WERI-Rb-1 (cell line): ENCODE results near the gene KRTAP6-1.

Experiments
- DNase-seq: peaks from one replicate; pipeline ENCODE4 v3.0.0-alpha.2; 2020
- H3K27ac ChIP-seq: fragments of 250-450 bp; sonication (Bioruptor Pico); 2 replicates; pipeline ENCODE4 v1.5.1; 2020; ENCODE audit warnings: mild to moderate bottlenecking, moderate library complexity
- H3K27me3 ChIP-seq: fragments of 250-450 bp; sonication (Bioruptor Pico); 2 replicates; pipeline ENCODE4 v1.5.1; 2021; ENCODE audit warnings: mild to moderate bottlenecking, low read depth, moderate library complexity; ENCODE audit not compliant: insufficient read depth, severe bottlenecking
- H3K36me3 ChIP-seq: fragments of 250-450 bp; sonication (Bioruptor Pico); 2 replicates; pipeline ENCODE4 v1.5.1; 2020; ENCODE audit warnings: mild to moderate bottlenecking, moderate library complexity
- H3K4me3 ChIP-seq: 2 replicates; pipeline ENCODE4 v1.5.1; 2011; ENCODE audit warnings: low read depth, mild to moderate bottlenecking, control low read depth, low read length
- H3K9me3 ChIP-seq: fragments of 250-450 bp; sonication (Bioruptor Pico); 2 replicates; pipeline ENCODE4 v1.5.1; 2021; ENCODE audit warnings: mild to moderate bottlenecking, moderate library complexity; ENCODE audit not compliant: severe bottlenecking
- TF ChIP-seq, protein P1 (sequence below): IDR thresholded peaks from 2 replicates; pipeline ENCODE4 v1.5.1; 2011; ENCODE audit warnings: low read depth, mild to moderate bottlenecking, control low read depth, inconsistent platforms, low read length

Gene KRTAP6-1

DNA sequence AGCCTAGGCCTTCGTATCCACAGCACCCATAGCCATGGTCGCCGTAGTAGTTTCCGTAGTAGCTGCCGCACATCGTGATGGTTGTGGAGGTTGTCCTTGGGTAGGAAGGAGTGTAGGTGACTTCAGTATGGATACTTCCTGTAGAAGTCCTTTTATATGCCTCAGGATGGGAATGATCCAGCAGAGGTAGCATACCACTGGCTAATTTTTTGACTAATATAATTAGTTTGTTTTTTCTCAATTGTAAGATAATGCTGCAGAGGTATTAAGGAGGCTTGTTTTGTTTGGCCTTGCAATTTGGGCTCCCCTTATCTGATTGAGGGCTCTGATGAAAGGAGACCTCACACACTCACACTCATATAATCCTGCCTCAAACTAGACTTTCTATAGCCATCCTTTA, 14.9 kb downstream of the KRTAP6-1 start, which contains the start of gene KRTAP6-2:
Gene KRTAP6-2 (minus strand): TSS at position 101 of the 400 bp plus-strand sequence. CDS start 28 bp downstream, at position 73.
- H3K9me3 ChIP-seq: no peaks in the 10 kb centered on the region
- H3K27me3 ChIP-seq: peaks cover 72% of the 10 kb centered on the region
- H3K27ac ChIP-seq: no peak within 1 kb of the TSS
- no peak for DNase-seq
- TF ChIP-seq, protein P1, sequence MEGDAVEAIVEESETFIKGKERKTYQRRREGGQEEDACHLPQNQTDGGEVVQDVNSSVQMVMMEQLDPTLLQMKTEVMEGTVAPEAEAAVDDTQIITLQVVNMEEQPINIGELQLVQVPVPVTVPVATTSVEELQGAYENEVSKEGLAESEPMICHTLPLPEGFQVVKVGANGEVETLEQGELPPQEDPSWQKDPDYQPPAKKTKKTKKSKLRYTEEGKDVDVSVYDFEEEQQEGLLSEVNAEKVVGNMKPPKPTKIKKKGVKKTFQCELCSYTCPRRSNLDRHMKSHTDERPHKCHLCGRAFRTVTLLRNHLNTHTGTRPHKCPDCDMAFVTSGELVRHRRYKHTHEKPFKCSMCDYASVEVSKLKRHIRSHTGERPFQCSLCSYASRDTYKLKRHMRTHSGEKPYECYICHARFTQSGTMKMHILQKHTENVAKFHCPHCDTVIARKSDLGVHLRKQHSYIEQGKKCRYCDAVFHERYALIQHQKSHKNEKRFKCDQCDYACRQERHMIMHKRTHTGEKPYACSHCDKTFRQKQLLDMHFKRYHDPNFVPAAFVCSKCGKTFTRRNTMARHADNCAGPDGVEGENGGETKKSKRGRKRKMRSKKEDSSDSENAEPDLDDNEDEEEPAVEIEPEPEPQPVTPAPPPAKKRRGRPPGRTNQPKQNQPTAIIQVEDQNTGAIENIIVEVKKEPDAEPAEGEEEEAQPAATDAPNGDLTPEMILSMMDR: no peak
- H3K4me3 ChIP-seq: no peak within 1 kb of the TSS
- no peaks in the 10 kb centered on the region for H3K36me3 ChIP-seq

DNA sequence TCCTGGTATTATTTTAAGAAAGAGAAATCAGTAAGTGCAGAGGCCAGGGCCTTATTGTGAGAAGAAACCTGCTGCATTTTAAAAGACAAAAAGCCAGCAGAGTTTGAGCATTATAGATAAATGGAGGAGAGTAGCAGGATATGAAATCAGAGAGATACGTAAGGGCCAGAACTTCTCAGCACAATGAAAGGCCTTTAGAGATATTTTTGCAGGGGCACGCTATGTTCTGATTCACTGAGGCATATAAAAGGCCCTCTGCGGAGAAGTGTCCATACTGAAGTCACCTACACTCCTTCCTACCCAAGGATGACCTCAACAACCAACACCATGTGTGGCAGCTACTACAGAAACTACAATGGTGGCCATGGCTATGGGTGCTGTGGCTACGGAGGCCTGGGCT, 21.6 kb downstream of the KRTAP6-1 start, which contains the start of gene KRTAP6-3:
Gene KRTAP6-3 (plus strand): TSS at position 301 of the 400 bp plus-strand sequence. CDS start 6 bp downstream, at position 307.
- H3K9me3 ChIP-seq: no peaks in the 10 kb centered on the region
- no peak for DNase-seq
- TF ChIP-seq, protein P1: no peak
- no peak within 1 kb of the TSS for H3K4me3 ChIP-seq
- H3K27ac ChIP-seq: no peak within 1 kb of the TSS
- no peaks in the 10 kb centered on the region for H3K36me3 ChIP-seq
- peaks cover 52% of the 10 kb centered on the region for H3K27me3 ChIP-seq

DNA sequence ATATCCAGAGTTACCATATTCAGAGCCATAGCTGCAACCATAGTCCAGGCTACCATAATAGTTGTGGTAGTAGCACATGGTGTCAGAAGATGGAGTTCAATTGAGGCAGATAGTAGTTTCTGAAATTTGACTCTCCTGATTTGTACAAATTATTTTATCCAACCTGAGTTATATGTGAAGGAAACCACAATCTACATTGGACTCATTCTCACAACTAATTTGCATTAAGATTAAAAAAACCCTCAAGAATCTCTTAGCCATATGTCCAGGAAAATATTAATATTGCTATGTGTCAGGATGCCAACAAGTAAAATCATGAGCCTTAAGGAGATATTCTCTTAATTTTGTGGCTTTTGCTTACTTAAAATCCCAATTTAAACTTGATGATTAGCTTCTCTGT, 23.4 kb downstream of the KRTAP6-1 start, which contains the start of gene KRTAP22-2:
Gene KRTAP22-2 (minus strand): TSS at position 101 of the 400 bp plus-strand sequence.
- Histone ChIP-seq H3K4me3 (no peak within 1 kb of the TSS), H3K27ac (no peak within 1 kb of the TSS), H3K27me3 (peaks cover 49% of the 10 kb centered on the region), H3K9me3 (no peaks in the 10 kb centered on the region), H3K36me3 (no peaks in the 10 kb centered on the region)
- no peak for DNase-seq
- TF ChIP-seq, protein P1: no peak

DNA sequence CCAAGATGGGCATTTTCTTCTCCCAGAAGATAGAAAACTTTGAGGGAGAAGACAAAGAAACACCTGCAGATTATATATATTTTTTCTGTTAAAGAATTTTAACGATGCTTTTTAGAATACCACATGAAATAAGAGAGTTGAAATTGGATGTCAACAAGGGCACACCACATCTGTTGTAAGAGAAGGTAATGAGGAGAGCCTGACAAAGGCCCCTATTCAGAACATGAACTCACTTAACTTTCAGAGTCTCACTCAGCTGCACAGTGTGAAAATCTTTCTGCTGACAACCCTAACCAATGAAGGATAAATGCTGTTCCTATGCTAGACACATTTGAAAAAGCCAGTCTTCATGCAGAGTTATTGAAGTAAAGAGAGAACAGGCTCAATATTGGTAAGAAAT, 30.9 kb downstream of the KRTAP6-1 start:
- Histone ChIP-seq H3K4me3 (no peak overlapping the region), H3K27me3 (peaks cover 80% of the 10 kb centered on the region), H3K36me3 (no peaks in the 10 kb centered on the region), H3K9me3 (no peaks in the 10 kb centered on the region), H3K27ac (no peak overlapping the region)
- DNase-seq: no peak
- TF ChIP-seq, protein P1: no peak

DNA sequence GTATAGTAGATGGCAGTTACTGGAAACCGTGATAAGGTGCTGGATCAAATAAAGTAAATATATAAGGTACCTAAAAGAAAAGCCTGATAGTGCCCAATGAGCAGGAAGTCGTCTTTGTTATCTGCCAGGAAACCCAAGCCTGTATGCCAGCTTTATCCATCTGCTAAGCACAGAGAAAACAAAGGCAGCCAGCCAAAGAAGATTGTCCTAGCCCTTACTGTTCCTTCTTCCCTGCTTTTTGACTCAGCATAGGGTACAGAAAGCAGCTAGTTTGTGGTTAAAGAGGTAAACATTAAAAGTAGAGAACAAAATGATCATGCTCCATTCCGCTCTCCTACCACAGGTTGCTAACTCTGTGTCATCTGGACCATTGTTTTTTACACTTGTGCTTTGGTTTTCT, 33.6 kb downstream of the KRTAP6-1 start:
- DNase-seq: no peak
- Histone ChIP-seq H3K27me3 (peaks cover 91% of the 10 kb centered on the region), H3K27ac (no peak overlapping the region), H3K36me3 (no peaks in the 10 kb centered on the region), H3K4me3 (no peak overlapping the region), H3K9me3 (no peaks in the 10 kb centered on the region)
- TF ChIP-seq, protein P1: no peak

DNA sequence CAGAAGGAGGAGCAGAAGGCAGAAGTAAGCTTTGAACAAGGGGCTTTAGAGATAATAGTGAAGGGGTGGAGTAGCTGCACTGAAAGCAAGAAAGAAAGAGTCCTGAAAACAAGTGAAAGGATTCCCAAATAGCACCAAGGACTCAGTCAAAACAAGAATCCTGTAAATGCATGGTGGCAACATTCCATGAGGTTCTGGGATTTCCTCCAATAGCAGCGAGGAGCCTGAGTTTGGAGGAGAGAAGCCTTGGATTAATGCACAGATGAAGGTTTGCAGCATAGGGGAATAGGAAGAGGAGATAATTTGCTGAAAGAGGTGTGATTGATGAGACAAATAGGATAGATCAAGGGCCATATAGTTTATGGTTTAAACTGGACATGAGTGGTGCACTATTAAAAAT, 34.4 kb downstream of the KRTAP6-1 start:
- TF ChIP-seq, protein P1: no peak
- Histone ChIP-seq H3K9me3 (no peaks in the 10 kb centered on the region), H3K27ac (no peak overlapping the region), H3K4me3 (no peak overlapping the region), H3K27me3 (peaks cover 92% of the 10 kb centered on the region), H3K36me3 (no peaks in the 10 kb centered on the region)
- no peak for DNase-seq
